Bladder microvascular endothelial cell (primary cell): ENCODE results near the gene DDX56. TPM values are rescaled to one million over a fixed set of nuclear protein-coding genes. Genes with fewer than 3 reads are reported as not detected.

Source experiments
- total RNA-seq: library from RNA; depleted of rRNA; stranded (reverse); fragments of >200 nt; gene quantifications from 2 replicates; pipeline ENCODE4 v1.2.3, GENCODE V29; 2014

DDX56 gene
- 42.6 and 55.2 TPM in 2 replicates for total RNA-seq

DNA sequence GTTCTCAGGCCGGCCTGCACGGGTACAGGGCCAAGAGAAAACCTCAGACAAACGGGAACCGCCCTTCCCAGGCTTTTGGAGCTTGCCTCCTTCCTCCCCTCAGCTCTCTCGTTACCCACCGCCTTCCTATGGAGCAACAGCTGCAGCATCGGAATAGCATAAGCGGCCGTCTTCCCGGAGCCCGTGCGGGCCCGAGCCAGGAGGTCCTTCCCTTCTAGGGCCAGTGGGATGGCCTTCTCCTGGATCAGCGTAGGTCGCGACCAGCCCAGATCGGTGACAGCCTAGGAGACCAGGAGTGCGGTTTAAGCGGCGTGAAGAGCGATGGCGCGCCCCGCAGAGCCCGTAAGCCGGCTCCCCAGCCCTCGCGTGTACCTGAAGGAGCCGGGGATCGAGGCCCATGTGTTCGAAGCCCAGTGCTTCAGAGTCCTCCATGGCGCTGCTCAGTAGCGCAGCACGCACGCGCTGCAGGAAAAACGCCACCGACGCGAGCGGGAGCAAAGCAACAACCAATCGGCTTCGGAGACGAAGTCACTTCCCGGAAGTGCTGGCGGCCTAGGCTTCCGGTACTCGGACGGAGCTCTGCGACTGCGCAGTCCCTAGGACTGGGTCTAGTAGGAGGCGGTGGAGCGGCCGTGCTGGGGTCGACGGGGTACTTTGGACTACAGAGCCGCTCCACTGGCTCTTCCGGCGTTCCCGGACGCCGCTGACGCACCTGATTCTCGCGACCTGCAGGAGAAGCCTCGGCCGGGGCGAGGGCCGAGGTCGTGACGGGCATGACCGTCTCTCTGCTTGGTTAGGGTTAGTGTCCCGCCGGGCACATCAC lies at the start of gene DDX56:
TSS of gene DDX56 (minus strand) at position 445 of the 823 bp plus-strand sequence. CDS start at position 432, 13 bp downstream.

DNA sequence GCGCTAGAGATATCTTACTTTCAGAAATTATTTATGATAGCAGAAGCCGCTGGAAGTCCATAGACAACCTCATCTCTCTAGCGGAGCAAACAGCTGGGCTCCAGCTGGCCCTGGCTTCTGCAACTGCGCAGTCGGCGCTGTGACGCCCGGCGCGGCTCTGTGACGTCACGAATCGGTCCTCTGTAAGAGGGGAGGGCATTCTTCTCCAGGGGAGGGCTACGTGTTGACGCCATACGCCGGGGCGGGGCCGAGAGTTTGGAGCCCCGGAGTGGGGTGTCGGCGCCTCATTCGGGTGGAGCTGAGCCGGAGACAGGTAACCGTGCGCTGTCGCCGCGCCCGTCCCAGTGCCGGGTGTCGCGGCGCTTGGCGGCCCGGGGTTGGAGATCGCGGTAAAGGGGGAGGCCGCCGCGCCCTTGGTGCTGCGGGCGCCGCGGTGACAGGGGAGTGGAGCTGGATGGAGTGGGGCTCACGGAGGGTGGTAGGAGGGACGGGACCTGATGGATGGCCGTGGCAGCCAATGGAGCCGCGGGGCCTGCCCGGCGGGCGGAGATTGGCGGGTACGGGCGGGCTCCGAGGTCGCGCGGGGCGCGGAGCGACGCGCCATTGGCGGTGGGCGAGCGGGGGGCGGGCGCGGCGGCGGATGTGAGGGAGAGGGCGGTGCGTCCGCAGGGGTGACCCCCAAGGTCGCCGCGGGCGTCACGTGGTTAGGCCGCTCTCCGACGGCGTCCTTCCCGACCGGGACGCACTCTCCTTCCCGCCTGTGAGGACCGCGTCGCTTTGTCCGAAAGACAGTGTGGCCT lies 32.8 kb upstream of the DDX56 start, which contains the start of gene OGDH:
TSS of gene OGDH (plus strand) at position 287 of the 800 bp plus-strand sequence. CDS start 17,717 bp downstream, outside the sequence.

DNA sequence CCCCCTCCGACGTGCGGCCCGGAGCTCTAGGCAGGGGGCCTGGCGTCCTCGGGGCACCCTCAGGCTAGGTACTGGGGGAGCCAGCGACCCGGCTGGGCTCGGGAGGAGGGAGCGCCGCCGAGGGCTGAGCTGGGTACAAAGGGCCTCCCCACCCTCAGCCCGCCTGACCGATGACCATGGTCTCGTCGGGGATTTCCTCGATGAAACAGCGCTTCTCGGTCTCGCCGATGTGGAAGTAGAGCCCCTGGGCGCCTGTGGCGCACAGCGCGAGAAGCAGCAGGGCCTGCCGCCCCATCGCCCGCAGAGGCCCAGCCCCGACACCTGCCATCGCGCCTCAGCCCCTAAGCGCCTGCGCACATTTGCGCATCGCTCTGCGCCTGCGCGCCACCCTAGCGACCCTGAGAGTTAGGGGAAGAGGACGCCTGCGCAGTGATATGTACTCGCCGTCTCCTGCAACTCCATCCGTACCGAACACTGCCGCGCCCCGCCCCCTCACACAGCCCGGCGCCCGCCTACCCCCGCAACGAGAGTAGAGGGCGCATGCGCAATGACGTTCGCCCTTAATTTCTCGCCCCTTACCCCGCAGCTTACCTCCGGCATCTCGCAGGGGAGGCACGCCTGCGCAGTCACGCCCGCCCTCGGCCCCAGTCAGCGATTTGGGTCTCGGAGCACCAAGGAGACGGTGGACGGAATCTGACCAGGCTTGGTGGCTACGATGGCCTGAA lies 8.3 kb upstream of the DDX56 start, which contains the start of gene TMED4:
TSS of gene TMED4 (minus strand) at position 353 of the 725 bp plus-strand sequence. CDS start at position 328, 25 bp downstream.

GRCh38 chr7:44541028-44541869 lies 32.5 kb downstream of the DDX56 start, which contains the start of gene NPC1L1:
TSS of gene NPC1L1 (minus strand) at chr7:44541330. CDS start at chr7:44541259, 71 bp downstream.

Other genes starting within 250 kb of the DDX56 start
- under 0.01 and 0.57 TPM in 2 replicates for gene CAMK2B, start 248.3 kb downstream of the DDX56 start, total RNA-seq
- gene NUDCD3, start 83.2 kb downstream of the DDX56 start, total RNA-seq, result 98.4 and 218 TPM in 2 replicates
- under 0.01 TPM in 1 of 2 replicates, not detected in the other for gene NPC1L1, start 32.6 kb downstream of the DDX56 start, total RNA-seq
- 47.9 and 80.4 TPM in 2 replicates for gene TMED4, start 8.3 kb upstream of the DDX56 start, total RNA-seq
- 31.7 and 65.6 TPM in 2 replicates for gene OGDH, start 32.7 kb upstream of the DDX56 start, total RNA-seq
- 4.7 and 14.9 TPM in 2 replicates for gene ZMIZ2, start 174.9 kb upstream of the DDX56 start, total RNA-seq
- gene PPIA, start 222.8 kb upstream of the DDX56 start, total RNA-seq, result 1,086 and 1,951 TPM in 2 replicates